ENCODE data around the gene CFAP210.

- TF ChIP-seq POLR2A (IDR thresholded peaks at IDR 0.05): no peak
- TF ChIP-seq CTCF (IDR thresholded peaks at IDR 0.05): peak in 3 of 6 experiments; percentile 33 to 43 (median 36)
Observed at GRCh38 chr2:169693360-169693759, 845 bp downstream of the CFAP210 start.
